OCI-LY7 (cell line): Measurements from ENCODE around the gene RAPGEF6. TPM values are rescaled to one million over a fixed set of nuclear protein-coding genes. Genes with fewer than 3 reads are reported as not detected.

Experiments used
- BruUV-seq: library from RNA; stranded (reverse); fragments of 400-500 nt; replicated peaks from 2 replicates; lab custom pipeline; 2021; lab: Mats Ljungman, UMichigan
- CTCF ChIA-PET: fragments of 300-600 bp; sonication (Branson Sonifier 250); formaldehyde crosslinking; loops from one replicate; lab custom pipeline; 2022; ENCODE audit warnings: antibody characterized with exemption; ENCODE audit not compliant: unreplicated experiment; lab: Charles Lee
- POLR2A ChIA-PET: fragments of 300-600 bp; sonication (Branson Sonifier 250); formaldehyde crosslinking; loops from one replicate; lab custom pipeline; 2022; ENCODE audit warnings: antibody characterized with exemption; lab: Charles Lee
- DNase-seq: peaks from one replicate; pipeline ENCODE4 v3.0.0-alpha.2; 2015; ENCODE audit warnings: low spot score
- H2AFZ ChIP-seq: fragments of 200-600 bp; sonication (generic), shearing (Covaris generic); 2 replicates; pipeline ENCODE4 v1.6.1; 2014; ENCODE audit warnings: mild to moderate bottlenecking, antibody characterized with exemption, low read length, moderate library complexity
- H3K27ac ChIP-seq: fragments of 200-600 bp; sonication (generic); 2 replicates; pipeline ENCODE4 v1.5.1; 2014; ENCODE audit warnings: mixed run types, low read depth, mild to moderate bottlenecking, moderate library complexity, low read length, inconsistent platforms; ENCODE audit not compliant: poor library complexity, severe bottlenecking
- H3K36me3 ChIP-seq: fragments of 200-600 bp; sonication (generic); 2 replicates; pipeline ENCODE4 v1.6.1; 2014; ENCODE audit warnings: mild to moderate bottlenecking, antibody characterized with exemption, low read length, moderate library complexity, mixed read lengths; ENCODE audit not compliant: insufficient read depth
- H3K4me1 ChIP-seq: fragments of 200-600 bp; sonication (generic); 2 replicates; pipeline ENCODE4 v1.5.1; 2014; ENCODE audit warnings: mild to moderate bottlenecking, low read length; ENCODE audit not compliant: insufficient read depth, poor library complexity, severe bottlenecking
- H3K4me2 ChIP-seq: fragments of 200-600 bp; sonication (generic); 2 replicates; pipeline ENCODE4 v1.6.1; 2014; ENCODE audit warnings: mild to moderate bottlenecking, low read length
- H3K4me3 ChIP-seq: fragments of 200-600 bp; sonication (generic); 2 replicates; pipeline ENCODE4 v1.5.1; 2014; ENCODE audit warnings: mild to moderate bottlenecking, low read depth, low read length; ENCODE audit not compliant: poor library complexity, severe bottlenecking
- H3K79me2 ChIP-seq: fragments of 200-600 bp; sonication (generic); 2 replicates; pipeline ENCODE4 v1.6.1; 2016; ENCODE audit warnings: low read depth, mild to moderate bottlenecking, low read length, moderate library complexity, mixed read lengths; ENCODE audit not compliant: insufficient read depth
- H3K9me2 ChIP-seq: fragments of 200-600 bp; sonication (generic); 2 replicates; pipeline ENCODE4 v1.6.1; 2016; ENCODE audit warnings: mild to moderate bottlenecking, low read length, mixed read lengths; ENCODE audit not compliant: insufficient read depth
- H3K9me3 ChIP-seq: fragments of 200-600 bp; sonication (generic); 2 replicates; pipeline ENCODE4 v1.6.1; 2014; ENCODE audit warnings: mild to moderate bottlenecking, mixed run types, low read length, mixed read lengths
- H4K20me1 ChIP-seq: fragments of 200-600 bp; sonication (generic); 2 replicates; pipeline ENCODE4 v1.6.1; 2014; ENCODE audit warnings: mild to moderate bottlenecking, antibody characterized with exemption, low read length, moderate library complexity, mixed read lengths; ENCODE audit not compliant: insufficient read depth
- EZH2phosphoT487 ChIP-seq: fragments of 200-600 bp; sonication (generic); IDR thresholded peaks from 2 replicates; pipeline ENCODE4 v1.6.1; 2018; ENCODE audit warnings: low read depth, borderline replicate concordance, mild to moderate bottlenecking, mixed run types, antibody characterized with exemption, low read length, moderate library complexity, mixed read lengths
- intact Hi-C: fragments of 100-400 bp; cut with micrococcal nuclease; formaldehyde crosslinking; loops from one replicate; pipeline ENCODE4 v1.10.0; 2022; ENCODE audit not compliant: unreplicated experiment
- total RNA-seq, 2 experiments: library from RNA; depleted of rRNA in 1 of 2; stranded (reverse); fragments of >200 nt in 1 of 2; shearing (Covaris generic) in 1 of 2; gene quantifications; 2 replicates each; pipeline ENCODE4 v1.2.3, GENCODE V29; 2014 to 2022
- TF ChIP-seq, protein P1 (sequence below): fragments of 200-600 bp; sonication (generic); conservative IDR thresholded peaks from 2 replicates; pipeline ENCODE4 v1.5.1; 2014; ENCODE audit warnings: mild to moderate bottlenecking, antibody characterized with exemption, low read length, moderate library complexity, mixed read lengths

Gene RAPGEF6
- total RNA-seq, 2 experiments from 2014 or later, result 39.6 to 50.8 TPM

- H3K9me2 ChIP-seq, result no peaks in the 10 kb centered on the region
- H3K4me3 ChIP-seq, result no peak overlapping the region
- intact Hi-C loops, result no loop called here
- H4K20me1 ChIP-seq, result peaks cover 34% of the 10 kb centered on the region
- H3K27ac ChIP-seq, result no peak overlapping the region
- peaks cover 30% of the 10 kb centered on the region for H3K4me1 ChIP-seq
- no peak for TF ChIP-seq EZH2phosphoT487
- TF ChIP-seq, protein P1, sequence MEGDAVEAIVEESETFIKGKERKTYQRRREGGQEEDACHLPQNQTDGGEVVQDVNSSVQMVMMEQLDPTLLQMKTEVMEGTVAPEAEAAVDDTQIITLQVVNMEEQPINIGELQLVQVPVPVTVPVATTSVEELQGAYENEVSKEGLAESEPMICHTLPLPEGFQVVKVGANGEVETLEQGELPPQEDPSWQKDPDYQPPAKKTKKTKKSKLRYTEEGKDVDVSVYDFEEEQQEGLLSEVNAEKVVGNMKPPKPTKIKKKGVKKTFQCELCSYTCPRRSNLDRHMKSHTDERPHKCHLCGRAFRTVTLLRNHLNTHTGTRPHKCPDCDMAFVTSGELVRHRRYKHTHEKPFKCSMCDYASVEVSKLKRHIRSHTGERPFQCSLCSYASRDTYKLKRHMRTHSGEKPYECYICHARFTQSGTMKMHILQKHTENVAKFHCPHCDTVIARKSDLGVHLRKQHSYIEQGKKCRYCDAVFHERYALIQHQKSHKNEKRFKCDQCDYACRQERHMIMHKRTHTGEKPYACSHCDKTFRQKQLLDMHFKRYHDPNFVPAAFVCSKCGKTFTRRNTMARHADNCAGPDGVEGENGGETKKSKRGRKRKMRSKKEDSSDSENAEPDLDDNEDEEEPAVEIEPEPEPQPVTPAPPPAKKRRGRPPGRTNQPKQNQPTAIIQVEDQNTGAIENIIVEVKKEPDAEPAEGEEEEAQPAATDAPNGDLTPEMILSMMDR, result no peak
- H3K36me3 ChIP-seq, result peaks cover 54% of the 10 kb centered on the region
- no peak overlapping the region for H2AFZ ChIP-seq
- H3K79me2 ChIP-seq, result peaks cover 100% of the 10 kb centered on the region
- H3K9me3 ChIP-seq, result no peaks in the 10 kb centered on the region; the same call in 1 of the 2 replicates
- CTCF ChIA-PET, result no interaction called here
- H3K4me2 ChIP-seq, result no peak overlapping the region
- BruUV-seq, result no TSS peak
- POLR2A ChIA-PET, result no interaction called here
- no peak for DNase-seq
These were observed 27.6 kb downstream of the RAPGEF6 start for GRCh38 chr5:131607418-131607817.

- DNase-seq, result no peak
- Histone ChIP-seq H3K4me2 (no peak overlapping the region), H2AFZ (no peak overlapping the region), H3K36me3 (peaks cover 49% of the 10 kb centered on the region), H3K4me1 (peaks cover 28% of the 10 kb centered on the region), H4K20me1 (peaks cover 25% of the 10 kb centered on the region), H3K79me2 (peaks cover 88% of the 10 kb centered on the region), H3K27ac (no peak overlapping the region), H3K9me2 (no peaks in the 10 kb centered on the region), H3K9me3 (no peaks in the 10 kb centered on the region), H3K4me3 (no peak overlapping the region)
- ChIA-PET POLR2A (interaction anchor here (0.7 to 1.5 kb wide), 4 partner anchors 8 to 141 kb away, joined by 3 to 4 read pairs (median 3); no protein-coding TSS in a partner anchor), CTCF (no interaction called here)
- no TSS peak for BruUV-seq
- intact Hi-C loops, result no loop called here
- TF ChIP-seq EZH2phosphoT487, result no peak
- TF ChIP-seq, protein P1, result no peak
These were observed 29.9 kb downstream of the RAPGEF6 start for GRCh38 chr5:131605086-131605485.
